SK-N-SH treated with all-trans-retinoic acid at 6 μM for 48 hours (cell line): ENCODE data around the gene BCAM.

Experiments
- ATAC-seq: fragments of 200-7000 bp; cut with Tn5 transposase; 3 replicates; pipeline ENCODE4 v1.9.1; 2020; ENCODE audit warnings: mild to moderate bottlenecking, moderate library complexity
- ARNTL ChIP-seq: fragments of 450-650 bp; formaldehyde crosslinking; IDR thresholded peaks from 2 replicates; pipeline ENCODE4 v1.5.0; 2020; ENCODE audit warnings: low read depth, mild to moderate bottlenecking, moderate library complexity, borderline replicate concordance
- CSDC2 ChIP-seq: fragments of 250-450 bp; sonication (Bioruptor Pico); IDR thresholded peaks from 2 replicates; pipeline ENCODE4 v1.5.0; 2020; ENCODE audit warnings: mild to moderate bottlenecking, moderate library complexity
- ESRRG ChIP-seq: fragments of 250-450 bp; sonication (Bioruptor Pico); IDR thresholded peaks from 2 replicates; pipeline ENCODE4 v1.6.1; 2021; ENCODE audit warnings: mild to moderate bottlenecking
- GLIS3 ChIP-seq: fragments of 250-450 bp; sonication (Bioruptor Pico); IDR thresholded peaks from 2 replicates; pipeline ENCODE4 v1.5.0; 2020; ENCODE audit warnings: mild to moderate bottlenecking, moderate library complexity
- OSR1 ChIP-seq: fragments of 250-450 bp; sonication (Bioruptor Pico); IDR thresholded peaks from 2 replicates; pipeline ENCODE4 v1.8.0; 2022; ENCODE audit warnings: moderate library complexity, mild to moderate bottlenecking, inconsistent platforms
- PATZ1 ChIP-seq: fragments of 250-450 bp; sonication (Bioruptor Pico); IDR thresholded peaks from 2 replicates; pipeline ENCODE4 v1.8.0; 2020; ENCODE audit warnings: mild to moderate bottlenecking, moderate library complexity, borderline replicate concordance
- PPARA ChIP-seq: fragments of 250-450 bp; sonication (Bioruptor Pico); IDR thresholded peaks from 2 replicates; pipeline ENCODE4 v1.5.0; 2020; ENCODE audit warnings: mild to moderate bottlenecking, borderline replicate concordance
- RARB ChIP-seq: fragments of 250-450 bp; sonication (Bioruptor Pico); IDR thresholded peaks from 2 replicates; pipeline ENCODE4 v1.8.0; 2021; ENCODE audit warnings: mild to moderate bottlenecking, moderate library complexity
- SNAI2 ChIP-seq: fragments of 250-450 bp; sonication (Bioruptor Pico); IDR thresholded peaks from 2 replicates; pipeline ENCODE4 v1.5.0; 2020; ENCODE audit warnings: mild to moderate bottlenecking, moderate library complexity
- TCF4 ChIP-seq: fragments of 250-450 bp; sonication (Bioruptor Pico); IDR thresholded peaks from 2 replicates; pipeline ENCODE4 v1.8.0; 2021; ENCODE audit warnings: mild to moderate bottlenecking, moderate library complexity, borderline replicate concordance
- TOX ChIP-seq: fragments of 250-450 bp; sonication (Bioruptor Pico); IDR thresholded peaks from 2 replicates; pipeline ENCODE4 v1.8.0; 2021; ENCODE audit warnings: mild to moderate bottlenecking, moderate library complexity, borderline replicate concordance
- ZC3H10 ChIP-seq: fragments of 250-450 bp; sonication (Bioruptor Pico); IDR thresholded peaks from 2 replicates; pipeline ENCODE4 v1.5.1; 2021; ENCODE audit warnings: mild to moderate bottlenecking, moderate library complexity
- ZFP30 ChIP-seq: fragments of 450-650 bp; formaldehyde crosslinking; IDR thresholded peaks from 2 replicates; pipeline ENCODE4 v1.5.0; 2022; ENCODE audit warnings: mild to moderate bottlenecking, moderate library complexity
- ZNF565 ChIP-seq: fragments of 450-650 bp; formaldehyde crosslinking; conservative IDR thresholded peaks from 2 replicates; pipeline ENCODE4 v1.5.0; 2020; ENCODE audit warnings: low read depth, mild to moderate bottlenecking, moderate library complexity
- ZNF70 ChIP-seq: fragments of 450-650 bp; formaldehyde crosslinking; IDR thresholded peaks from 2 replicates; pipeline ENCODE4 v1.5.0; 2020; ENCODE audit warnings: mild to moderate bottlenecking, moderate library complexity
- ZNF8 ChIP-seq: fragments of 450-650 bp; formaldehyde crosslinking; IDR thresholded peaks from 2 replicates; pipeline ENCODE4 v1.5.0; 2020; ENCODE audit warnings: mild to moderate bottlenecking, moderate library complexity
- TF ChIP-seq, protein P1 (sequence below): fragments of 250-450 bp; sonication (Bioruptor Pico); IDR thresholded peaks from 2 replicates; pipeline ENCODE4 v1.5.1; 2021; ENCODE audit warnings: mild to moderate bottlenecking, moderate library complexity
- TF ChIP-seq, protein P2 (sequence below): fragments of 250-450 bp; sonication (Bioruptor Pico); IDR thresholded peaks from 2 replicates; pipeline ENCODE4 v1.5.1; 2020; ENCODE audit warnings: low read depth, mild to moderate bottlenecking, moderate library complexity
- TF ChIP-seq, protein P3 (sequence below): fragments of 250-450 bp; sonication (Bioruptor Pico); IDR thresholded peaks from 2 replicates; pipeline ENCODE4 v1.5.0; 2020; ENCODE audit warnings: mild to moderate bottlenecking, moderate library complexity

Gene BCAM

DNA sequence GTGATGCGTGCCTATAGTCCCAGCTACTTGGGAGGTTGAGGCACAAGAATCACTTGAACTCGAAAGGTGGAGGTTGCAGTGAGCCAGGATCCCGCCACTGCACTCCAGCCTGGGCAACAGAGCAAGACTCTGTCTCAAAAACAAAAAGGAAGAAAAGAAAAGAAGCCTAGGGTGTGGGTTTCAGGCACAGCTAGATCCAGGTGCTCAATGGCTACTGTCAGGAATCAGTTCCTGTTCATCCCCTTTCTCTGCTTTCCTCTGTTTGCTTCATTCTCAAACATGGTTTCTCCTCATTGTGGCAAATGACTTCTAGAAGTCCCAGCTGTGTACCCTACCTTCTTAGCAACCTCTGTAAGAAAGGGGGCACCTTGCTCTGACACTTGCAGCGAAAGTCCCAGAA is 25.4 kb upstream of the BCAM start:
- no peak for ATAC-seq
- TF ChIP-seq TOX (CRISPR knock-in tag) (no peak), SNAI2 (CRISPR knock-in tag) (no peak), ZNF70 (CRISPR knock-in tag) (no peak), PATZ1 (CRISPR knock-in tag) (no peak), TCF4 (CRISPR knock-in tag) (no peak), GLIS3 (CRISPR knock-in tag) (no peak), ESRRG (CRISPR knock-in tag) (no peak), CSDC2 (CRISPR knock-in tag) (no peak)
- TF ChIP-seq, protein P1, sequence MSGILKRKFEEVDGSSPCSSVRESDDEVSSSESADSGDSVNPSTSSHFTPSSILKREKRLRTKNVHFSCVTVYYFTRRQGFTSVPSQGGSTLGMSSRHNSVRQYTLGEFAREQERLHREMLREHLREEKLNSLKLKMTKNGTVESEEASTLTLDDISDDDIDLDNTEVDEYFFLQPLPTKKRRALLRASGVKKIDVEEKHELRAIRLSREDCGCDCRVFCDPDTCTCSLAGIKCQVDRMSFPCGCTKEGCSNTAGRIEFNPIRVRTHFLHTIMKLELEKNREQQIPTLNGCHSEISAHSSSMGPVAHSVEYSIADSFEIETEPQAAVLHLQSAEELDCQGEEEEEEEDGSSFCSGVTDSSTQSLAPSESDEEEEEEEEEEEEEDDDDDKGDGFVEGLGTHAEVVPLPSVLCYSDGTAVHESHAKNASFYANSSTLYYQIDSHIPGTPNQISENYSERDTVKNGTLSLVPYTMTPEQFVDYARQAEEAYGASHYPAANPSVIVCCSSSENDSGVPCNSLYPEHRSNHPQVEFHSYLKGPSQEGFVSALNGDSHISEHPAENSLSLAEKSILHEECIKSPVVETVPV, result no peak
- TF ChIP-seq, all 23 proteins: peak for 0

DNA sequence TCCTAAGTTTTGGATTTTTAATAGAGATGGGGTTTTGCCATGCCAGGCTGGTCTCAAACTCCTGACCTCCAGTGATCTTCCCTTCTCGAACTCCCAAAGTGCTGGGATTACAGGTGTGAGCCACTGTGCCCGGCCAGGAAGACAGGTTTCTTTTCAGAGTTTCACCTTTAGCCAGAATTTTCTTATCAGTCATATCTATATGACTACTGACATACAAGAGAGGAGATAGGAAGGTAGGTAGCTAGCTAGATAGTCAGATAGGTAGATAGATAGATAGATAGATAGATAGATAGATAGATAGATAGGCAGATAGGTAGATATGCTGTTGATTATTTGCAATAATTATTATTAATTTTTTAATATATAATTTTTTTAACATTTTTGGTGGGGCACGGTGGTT is 23.6 kb upstream of the BCAM start:
- no peak for ATAC-seq
- TF ChIP-seq ZNF565 (CRISPR knock-in tag) (no peak), GLIS3 (CRISPR knock-in tag) (no peak), TCF4 (CRISPR knock-in tag) (no peak), PATZ1 (CRISPR knock-in tag) (no peak), OSR1 (CRISPR knock-in tag) (no peak), CSDC2 (CRISPR knock-in tag) (no peak), PPARA (CRISPR knock-in tag) (no peak), ESRRG (CRISPR knock-in tag) (no peak), ZNF70 (CRISPR knock-in tag) (no peak), RARB (no peak)
- TF ChIP-seq, protein P2, sequence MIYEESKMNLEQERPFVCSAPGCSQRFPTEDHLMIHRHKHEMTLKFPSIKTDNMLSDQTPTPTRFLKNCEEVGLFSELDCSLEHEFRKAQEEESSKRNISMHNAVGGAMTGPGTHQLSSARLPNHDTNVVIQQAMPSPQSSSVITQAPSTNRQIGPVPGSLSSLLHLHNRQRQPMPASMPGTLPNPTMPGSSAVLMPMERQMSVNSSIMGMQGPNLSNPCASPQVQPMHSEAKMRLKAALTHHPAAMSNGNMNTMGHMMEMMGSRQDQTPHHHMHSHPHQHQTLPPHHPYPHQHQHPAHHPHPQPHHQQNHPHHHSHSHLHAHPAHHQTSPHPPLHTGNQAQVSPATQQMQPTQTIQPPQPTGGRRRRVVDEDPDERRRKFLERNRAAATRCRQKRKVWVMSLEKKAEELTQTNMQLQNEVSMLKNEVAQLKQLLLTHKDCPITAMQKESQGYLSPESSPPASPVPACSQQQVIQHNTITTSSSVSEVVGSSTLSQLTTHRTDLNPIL (CRISPR knock-in tag), result no peak

GRCh38 chr19:44785993-44786392 is 22.9 kb upstream of the BCAM start:
- no peak for TF ChIP-seq OSR1 (CRISPR knock-in tag)
- TF ChIP-seq, protein P2 (CRISPR knock-in tag), result no peak
- no peak for TF ChIP-seq ZNF70 (CRISPR knock-in tag)
- no peak for TF ChIP-seq ZFP30 (CRISPR knock-in tag)
- no peak for TF ChIP-seq SNAI2 (CRISPR knock-in tag)
- no peak for ATAC-seq

DNA sequence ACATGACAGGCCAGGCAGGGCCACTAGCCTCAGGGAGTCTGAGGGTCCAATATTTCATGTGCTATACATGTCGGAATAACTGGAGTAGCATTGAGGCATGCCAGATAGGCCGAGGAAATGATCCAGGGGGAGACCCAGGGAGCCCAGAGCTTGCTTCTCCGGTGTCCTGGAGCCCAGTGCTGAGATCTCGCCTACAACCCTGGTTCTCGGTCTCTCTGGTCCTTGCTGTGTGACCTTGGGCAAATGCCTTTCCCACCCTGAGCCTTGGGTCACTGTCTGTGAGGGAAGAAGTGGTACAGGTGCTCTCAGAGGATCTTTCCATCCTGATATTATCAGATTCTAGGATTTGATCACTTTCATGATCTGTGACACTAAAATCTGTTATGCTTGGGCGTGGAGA is 19.9 kb upstream of the BCAM start:
- no peak for ATAC-seq
- TF ChIP-seq, protein P3, sequence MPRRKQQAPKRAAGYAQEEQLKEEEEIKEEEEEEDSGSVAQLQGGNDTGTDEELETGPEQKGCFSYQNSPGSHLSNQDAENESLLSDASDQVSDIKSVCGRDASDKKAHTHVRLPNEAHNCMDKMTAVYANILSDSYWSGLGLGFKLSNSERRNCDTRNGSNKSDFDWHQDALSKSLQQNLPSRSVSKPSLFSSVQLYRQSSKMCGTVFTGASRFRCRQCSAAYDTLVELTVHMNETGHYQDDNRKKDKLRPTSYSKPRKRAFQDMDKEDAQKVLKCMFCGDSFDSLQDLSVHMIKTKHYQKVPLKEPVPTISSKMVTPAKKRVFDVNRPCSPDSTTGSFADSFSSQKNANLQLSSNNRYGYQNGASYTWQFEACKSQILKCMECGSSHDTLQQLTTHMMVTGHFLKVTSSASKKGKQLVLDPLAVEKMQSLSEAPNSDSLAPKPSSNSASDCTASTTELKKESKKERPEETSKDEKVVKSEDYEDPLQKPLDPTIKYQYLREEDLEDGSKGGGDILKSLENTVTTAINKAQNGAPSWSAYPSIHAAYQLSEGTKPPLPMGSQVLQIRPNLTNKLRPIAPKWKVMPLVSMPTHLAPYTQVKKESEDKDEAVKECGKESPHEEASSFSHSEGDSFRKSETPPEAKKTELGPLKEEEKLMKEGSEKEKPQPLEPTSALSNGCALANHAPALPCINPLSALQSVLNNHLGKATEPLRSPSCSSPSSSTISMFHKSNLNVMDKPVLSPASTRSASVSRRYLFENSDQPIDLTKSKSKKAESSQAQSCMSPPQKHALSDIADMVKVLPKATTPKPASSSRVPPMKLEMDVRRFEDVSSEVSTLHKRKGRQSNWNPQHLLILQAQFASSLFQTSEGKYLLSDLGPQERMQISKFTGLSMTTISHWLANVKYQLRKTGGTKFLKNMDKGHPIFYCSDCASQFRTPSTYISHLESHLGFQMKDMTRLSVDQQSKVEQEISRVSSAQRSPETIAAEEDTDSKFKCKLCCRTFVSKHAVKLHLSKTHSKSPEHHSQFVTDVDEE (CRISPR knock-in tag), result no peak
- TF ChIP-seq PPARA (CRISPR knock-in tag) (no peak), GLIS3 (CRISPR knock-in tag) (no peak), OSR1 (CRISPR knock-in tag) (no peak), ZC3H10 (CRISPR knock-in tag) (no peak), SNAI2 (CRISPR knock-in tag) (no peak), ZNF8 (CRISPR knock-in tag) (no peak), ARNTL (CRISPR knock-in tag) (no peak), TCF4 (CRISPR knock-in tag) (no peak), ZNF565 (CRISPR knock-in tag) (no peak), CSDC2 (CRISPR knock-in tag) (no peak), RARB (no peak), PATZ1 (CRISPR knock-in tag) (no peak)
- TF ChIP-seq, protein P2 (CRISPR knock-in tag), result no peak
